GM18907 (cell line): ENCODE data around the gene HOXA4.

Source experiments
- ATAC-seq: cut with Tn5 transposase; IDR thresholded peaks from one replicate; pipeline ENCODE4 v1.9.1; 2021; ENCODE audit warnings: mild to moderate bottlenecking, moderate library complexity; ENCODE audit not compliant: unreplicated experiment

HOXA4 gene

GRCh38 chr7:27106181-27106900 lies 24.2 kb downstream of the HOXA4 start:
- ATAC-seq, result no peak

GRCh38 chr7:27105301-27106031 lies 25.1 kb downstream of the HOXA4 start:
- ATAC-seq, result no peak

- ATAC-seq, result no peak
Observed at GRCh38 chr7:27104341-27105058, 26.1 kb downstream of the HOXA4 start.

GRCh38 chr7:27103489-27104226 lies 26.9 kb downstream of the HOXA4 start:
- no peak for ATAC-seq

GRCh38 chr7:27102581-27103442 lies 27.7 kb downstream of the HOXA4 start, which contains the start of gene HOXA2:
Gene HOXA2, minus strand, starts transcription at chr7:27102683. Its CDS starts 183 bp downstream, at chr7:27102500.
- no peak for ATAC-seq

- no peak for ATAC-seq
Observed at GRCh38 chr7:27101957-27102580, 28.5 kb downstream of the HOXA4 start.

GRCh38 chr7:27101171-27101956 lies 29.2 kb downstream of the HOXA4 start:
- ATAC-seq, result no peak

- no peak for ATAC-seq
Observed at GRCh38 chr7:27100694-27101170, 29.8 kb downstream of the HOXA4 start.

- no peak for ATAC-seq
Observed at GRCh38 chr7:27099453-27100370, 30.8 kb downstream of the HOXA4 start.

GRCh38 chr7:27098578-27099451 lies 31.7 kb downstream of the HOXA4 start:
- ATAC-seq, result no peak

- no peak for ATAC-seq
Observed at GRCh38 chr7:27097686-27098577, 32.6 kb downstream of the HOXA4 start.

GRCh38 chr7:27096768-27097514 lies 33.6 kb downstream of the HOXA4 start:
- no peak for ATAC-seq

GRCh38 chr7:27095897-27096767 lies 34.4 kb downstream of the HOXA4 start, which contains the start of gene HOXA1:
Gene HOXA1, minus strand, starts transcription at chr7:27096000. Its CDS starts 88 bp downstream, at chr7:27095912.
- ATAC-seq, result peak; percentile 87
